HG03280 (cell line): ENCODE measurements around the gene ELF3.
A peak's percentile ranks its signal among the peaks of the same experiment; 100 is the strongest.
"Not testable (repeated sequence)": the region's sequence is repeated elsewhere in the genome, so short reads cannot be mapped to it uniquely, and the experiment has no call there.

Experiments
- ATAC-seq: cut with Tn5 transposase; IDR thresholded peaks from one replicate; pipeline ENCODE4 v1.9.1; 2021; ENCODE audit warnings: mild to moderate bottlenecking, moderate library complexity; ENCODE audit not compliant: unreplicated experiment

Gene ELF3

GRCh38 chr1:202034149-202034682 lies 23.8 kb downstream of the ELF3 start:
- ATAC-seq: no peak

- ATAC-seq: peak; percentile 52
Measured at GRCh38 chr1:202034683-202035462, 24.5 kb downstream of the ELF3 start.

- no peak for ATAC-seq
Measured at GRCh38 chr1:202036595-202037387, 26.4 kb downstream of the ELF3 start.

- ATAC-seq: no peak
Measured at GRCh38 chr1:202037706-202038296, 27.4 kb downstream of the ELF3 start.

- peak; percentile 55 for ATAC-seq
Measured at GRCh38 chr1:202038688-202039346, 28.4 kb downstream of the ELF3 start.

GRCh38 chr1:202045705-202046104 lies 35.3 kb downstream of the ELF3 start:
- no peak for ATAC-seq

- ATAC-seq: no peak
Measured at GRCh38 chr1:202046227-202046626, 35.8 kb downstream of the ELF3 start.

- no peak for ATAC-seq
Measured at GRCh38 chr1:202046748-202047708, 36.6 kb downstream of the ELF3 start.

GRCh38 chr1:202047977-202048376 lies 37.6 kb downstream of the ELF3 start:
- ATAC-seq: no peak

GRCh38 chr1:202049129-202049528 lies 38.7 kb downstream of the ELF3 start:
- no peak for ATAC-seq

- no peak for ATAC-seq
Measured at GRCh38 chr1:202054094-202054493, 43.7 kb downstream of the ELF3 start.

GRCh38 chr1:202054673-202055072 lies 44.3 kb downstream of the ELF3 start:
- ATAC-seq: not testable (repeated sequence)

GRCh38 chr1:202056644-202057334 lies 46.4 kb downstream of the ELF3 start:
- no peak for ATAC-seq

GRCh38 chr1:202057335-202057704 lies 46.9 kb downstream of the ELF3 start:
- not testable (repeated sequence) for ATAC-seq

GRCh38 chr1:202058001-202058908 lies 47.9 kb downstream of the ELF3 start:
- ATAC-seq: no peak

- no peak for ATAC-seq
Measured at GRCh38 chr1:202061055-202061454, 50.7 kb downstream of the ELF3 start.

GRCh38 chr1:202061787-202062186 lies 51.4 kb downstream of the ELF3 start:
- not testable (repeated sequence) for ATAC-seq

GRCh38 chr1:202062636-202063035 lies 52.2 kb downstream of the ELF3 start:
- not testable (repeated sequence) for ATAC-seq
